Right atrium auricular region (tissue), 2 donors: ENCODE results near the gene PPP6R2. TPM values are rescaled to one million over a fixed set of nuclear protein-coding genes. Genes with fewer than 3 reads are reported as not detected.

Experiments
- DNase-seq: peaks from one replicate; pipeline ENCODE4 v3.0.0-alpha.2; 2019; ENCODE audit warnings: low spot score
- H3K27ac ChIP-seq, 2 donors: fragments of 200-600 bp; sonication (generic); 1 replicate in 1 of 2; 2 replicates in 1 of 2; pipeline ENCODE4 v1.5.1; 2016 to 2019
- H3K27me3 ChIP-seq, 2 donors: fragments of 200-600 bp; sonication (generic); one replicate each; pipeline versions ENCODE4 v1.5.1 to v1.6.0; 2017 to 2019
- H3K36me3 ChIP-seq: fragments of 200-600 bp; sonication (generic); one replicate; pipeline ENCODE4 v1.5.1; 2016
- H3K4me1 ChIP-seq, 2 donors: fragments of 200-600 bp; sonication (generic); one replicate each; pipeline versions ENCODE4 v1.5.1 to v1.6.0; 2017 to 2019
- H3K4me3 ChIP-seq, 2 donors: fragments of 200-600 bp; sonication (generic); 1 replicate in 1 of 2; 2 replicates in 1 of 2; pipeline ENCODE4 v1.5.1; 2017 to 2019; ENCODE audit warnings: mild to moderate bottlenecking in 1 of 2, moderate library complexity in 1 of 2
- H3K9me3 ChIP-seq, 2 donors: fragments of 200-600 bp; sonication (generic); one replicate each; pipeline ENCODE4 v1.5.1; 2019
- CTCF ChIP-seq, 2 donors: fragments of 200-600 bp; sonication (generic); IDR thresholded peaks; one replicate each; pipeline ENCODE4 v1.5.1; 2019; ENCODE audit warnings: antibody characterized with exemption in 2 of 2
- total RNA-seq, 2 donors: library from RNA; depleted of rRNA; stranded (reverse); fragments of >200 nt; gene quantifications; one replicate each; pipeline ENCODE4 v1.1.0, GENCODE V29; 2016

The PPP6R2 gene
- total RNA-seq, 2 donors from 2014 or later = 45.2 to 54.8 TPM

GRCh38 chr22:50487290-50488005, 144.3 kb downstream of the PPP6R2 start:
- no peak overlapping the region for H3K4me3 ChIP-seq
- H3K4me1 ChIP-seq = no peaks in the 10 kb centered on the region
- no peak for TF ChIP-seq CTCF (IDR thresholded peaks at IDR 0.05)
- no peaks in the 10 kb centered on the region for H3K36me3 ChIP-seq
- no peak for DNase-seq
- H3K9me3 ChIP-seq = no peaks in the 10 kb centered on the region
- no peak overlapping the region for H3K27ac ChIP-seq
- H3K27me3 ChIP-seq = peaks cover 0 to 6% of the 10 kb centered on the region in 2 donors

GRCh38 chr22:50488006-50488677, 145.0 kb downstream of the PPP6R2 start:
- Histone ChIP-seq H3K36me3 (no peaks in the 10 kb centered on the region), H3K27ac (no peak overlapping the region), H3K4me1 (no peaks in the 10 kb centered on the region), H3K4me3 (no peak overlapping the region), H3K27me3 (no peaks in the 10 kb centered on the region), H3K9me3 (no peaks in the 10 kb centered on the region)
- no peak for TF ChIP-seq CTCF (IDR thresholded peaks at IDR 0.05)
- no peak for DNase-seq

- Histone ChIP-seq H3K36me3 (no peaks in the 10 kb centered on the region), H3K4me3 (no peak overlapping the region), H3K9me3 (no peaks in the 10 kb centered on the region), H3K27me3 (no peaks in the 10 kb centered on the region), H3K27ac (no peak overlapping the region), H3K4me1 (no peaks in the 10 kb centered on the region)
- TF ChIP-seq CTCF (IDR thresholded peaks at IDR 0.05) = no peak
- no peak for DNase-seq
These were observed 145.8 kb downstream of the PPP6R2 start for GRCh38 chr22:50488886-50489285.

- no peak for DNase-seq
- Histone ChIP-seq H3K27me3 (no peaks in the 10 kb centered on the region), H3K9me3 (no peaks in the 10 kb centered on the region), H3K36me3 (no peaks in the 10 kb centered on the region), H3K4me1 (no peaks in the 10 kb centered on the region), H3K27ac (no peak overlapping the region), H3K4me3 (no peak overlapping the region)
- TF ChIP-seq CTCF (IDR thresholded peaks at IDR 0.05) = no peak
These were observed 146.5 kb downstream of the PPP6R2 start for GRCh38 chr22:50489363-50490243.

GRCh38 chr22:50490531-50491308, 147.6 kb downstream of the PPP6R2 start:
- Histone ChIP-seq H3K36me3 (no peaks in the 10 kb centered on the region), H3K27ac (no peak overlapping the region), H3K9me3 (no peaks in the 10 kb centered on the region), H3K27me3 (no peaks in the 10 kb centered on the region), H3K4me1 (no peaks in the 10 kb centered on the region), H3K4me3 (no peak overlapping the region)
- no peak for DNase-seq
- no peak for TF ChIP-seq CTCF (IDR thresholded peaks at IDR 0.05)
